A673 (cell line): ENCODE results near the gene MT1F.

ENCODE experiments used
- CTCF ChIP-seq: fragments of 300-800, 200-600 bp; sonication (generic); conservative IDR thresholded peaks from 2 replicates; pipeline ENCODE4 v1.5.1; 2017; ENCODE audit warnings: low read depth, mild to moderate bottlenecking, antibody characterized with exemption, low read length, moderate library complexity, mixed read lengths
- EZH2 ChIP-seq: fragments of 200-600 bp; sonication (generic); IDR thresholded peaks from 2 replicates; pipeline ENCODE4 v1.6.1; 2017; ENCODE audit warnings: borderline replicate concordance, low read depth, mild to moderate bottlenecking, mixed read lengths, antibody characterized with exemption, low read length; ENCODE audit not compliant: poor library complexity, severe bottlenecking

- TF ChIP-seq CTCF (no peak), EZH2 (no peak)
These were observed 34.1 kb downstream of the MT1F start for GRCh38 chr16:56691885-56692284.
